IMR-90 (cell line): ENCODE measurements around the gene LSM12. TPM values are rescaled to one million over a fixed set of nuclear protein-coding genes. Genes with fewer than 3 reads are reported as not detected.
A peak's percentile ranks its signal among the peaks of the same experiment; 100 is the strongest.

Experiments used
- ATAC-seq: fragments of 200-7000 bp; cut with Tn5 transposase; 2 replicates; pipeline ENCODE4 v1.9.1; 2020; ENCODE audit warnings: low read depth, mild to moderate bottlenecking, moderate library complexity
- BruUV-seq: library from RNA; stranded (reverse); fragments of 400-500 nt; replicated peaks from 2 replicates; lab custom pipeline; 2021; lab: Mats Ljungman, UMichigan
- CTCF ChIA-PET: fragments of 300-600 bp; formaldehyde crosslinking; extraction: SDS; loops from one replicate; lab custom pipeline; 2021; ENCODE audit warnings: antibody characterized with exemption; lab: Yijun Ruan, JAX
- POLR2A ChIA-PET: fragments of 300-600 bp; sonication (Branson Sonifier 250); formaldehyde crosslinking; loops from one replicate; lab custom pipeline; 2022; ENCODE audit warnings: antibody characterized with exemption; ENCODE audit not compliant: unreplicated experiment; lab: Charles Lee
- DNase-seq: peaks from one replicate; pipeline ENCODE4 v3.0.0; 2013
- H2AFZ ChIP-seq: replicated peaks from 2 replicates; pipeline ENCODE3; 2013; ENCODE audit warnings: low read length, mild to moderate bottlenecking; ENCODE audit not compliant: poor library complexity
- H2AK5ac ChIP-seq: 2 replicates; pipeline ENCODE4 v1.6.1; 2013; ENCODE audit warnings: low read depth, low read length, inconsistent platforms
- H2AK9ac ChIP-seq: replicated peaks from 2 replicates; pipeline ENCODE3; 2013; ENCODE audit warnings: mild to moderate bottlenecking, low read depth, low read length, moderate library complexity; ENCODE audit not compliant: poor library complexity
- H2BK120ac ChIP-seq: 2 replicates; pipeline ENCODE4 v1.6.1; 2013; ENCODE audit warnings: low read depth, low read length, inconsistent platforms
- H2BK15ac ChIP-seq: 3 replicates; pipeline ENCODE4 v1.6.1; 2013; ENCODE audit warnings: low read depth, low read length, inconsistent platforms
- H2BK20ac ChIP-seq: 2 replicates; pipeline ENCODE4 v1.6.1; 2013; ENCODE audit warnings: low read depth, mild to moderate bottlenecking, inconsistent platforms, low read length, moderate library complexity
- H2BK5ac ChIP-seq: 2 replicates; pipeline ENCODE4 v1.6.1; 2013; ENCODE audit warnings: mild to moderate bottlenecking, low read depth, low read length, inconsistent platforms; ENCODE audit not compliant: poor library complexity, severe bottlenecking
- H3K14ac ChIP-seq: replicated peaks from 2 replicates; pipeline ENCODE4 v1.6.1; 2013; ENCODE audit warnings: low read depth, low read length, inconsistent platforms
- H3K18ac ChIP-seq: 2 replicates; pipeline ENCODE4 v1.6.1; 2013; ENCODE audit warnings: low read depth, low read length, control low read depth
- H3K23ac ChIP-seq: 2 replicates; pipeline ENCODE4 v1.6.1; 2013; ENCODE audit warnings: low read depth, low read length, inconsistent platforms
- H3K27ac ChIP-seq: 2 replicates; pipeline ENCODE4 v1.5.1; 2013; ENCODE audit warnings: mild to moderate bottlenecking, control low read depth, low read length; ENCODE audit not compliant: insufficient read depth
- H3K27me3 ChIP-seq: 2 replicates; pipeline ENCODE4 v1.6.1; 2013; ENCODE audit warnings: low read length; ENCODE audit not compliant: control insufficient read depth, insufficient read depth
- H3K36me3 ChIP-seq: 2 replicates; pipeline ENCODE4 v1.6.1; 2013; ENCODE audit warnings: low read length, mixed read lengths; ENCODE audit not compliant: control insufficient read depth, insufficient read depth
- H3K4ac ChIP-seq: 2 replicates; pipeline ENCODE4 v1.6.1; 2013; ENCODE audit warnings: low read depth, low read length, inconsistent platforms
- H3K4me1 ChIP-seq: 2 replicates; pipeline ENCODE4 v1.6.1; 2013; ENCODE audit warnings: low read length, mixed read lengths; ENCODE audit not compliant: control insufficient read depth, insufficient read depth
- H3K4me2 ChIP-seq: 2 replicates; pipeline ENCODE4 v1.6.1; 2013; ENCODE audit warnings: low read depth, mild to moderate bottlenecking, control low read depth, low read length, moderate library complexity
- H3K4me3 ChIP-seq: 2 replicates; pipeline ENCODE4 v1.5.1; 2013; ENCODE audit warnings: low read depth, mild to moderate bottlenecking, control low read depth, low read length, moderate library complexity; ENCODE audit not compliant: insufficient read depth
- H3K56ac ChIP-seq: 2 replicates; pipeline ENCODE4 v1.6.1; 2013; ENCODE audit warnings: low read length, inconsistent platforms; ENCODE audit not compliant: insufficient read depth; ENCODE audit errors: extremely low read depth
- H3K79me1 ChIP-seq, 2 experiments: 2 replicates each; pipeline ENCODE4 v1.6.1; 2013; ENCODE audit warnings: low read length in 2 of 2, inconsistent platforms in 1 of 2, low read depth in 1 of 2
- H3K9ac ChIP-seq: 2 replicates; pipeline ENCODE4 v1.6.1; 2013; ENCODE audit warnings: low read depth, low read length, control low read depth
- H3K9me1 ChIP-seq: 2 replicates; pipeline ENCODE4 v1.6.1; 2013; ENCODE audit warnings: low read length, inconsistent platforms; ENCODE audit not compliant: insufficient read depth
- H3K9me3 ChIP-seq: 2 replicates; pipeline ENCODE4 v1.6.1; 2013; ENCODE audit warnings: low read length; ENCODE audit not compliant: control insufficient read depth, insufficient read depth
- H4K20me1 ChIP-seq: 2 replicates; pipeline ENCODE4 v1.6.1; 2013; ENCODE audit warnings: low read length, inconsistent platforms; ENCODE audit not compliant: insufficient read depth
- H4K5ac ChIP-seq: 2 replicates; pipeline ENCODE4 v1.6.1; 2013; ENCODE audit warnings: mild to moderate bottlenecking, low read depth, low read length, control low read depth
- H4K8ac ChIP-seq, 2 experiments: 2 replicates each; pipeline ENCODE4 v1.6.1; 2013; ENCODE audit warnings: low read depth in 2 of 2, low read length in 2 of 2, control low read depth in 1 of 2, inconsistent platforms in 1 of 2
- H4K91ac ChIP-seq: 2 replicates; pipeline ENCODE4 v1.6.1; 2013; ENCODE audit warnings: low read depth, low read length, inconsistent platforms; ENCODE audit not compliant: insufficient read depth
- CEBPB ChIP-seq: IDR thresholded peaks from 2 replicates; pipeline ENCODE4 v1.6.1; 2012; ENCODE audit warnings: low read depth, low read length, improper control_type of control experiment
- CHD1 ChIP-seq: IDR thresholded peaks from 2 replicates; pipeline ENCODE4 v1.6.1; 2012; ENCODE audit warnings: low read depth, low read length, improper control_type of control experiment
- ELK1 ChIP-seq: fragments of 150-350 bp; IDR thresholded peaks from 2 replicates; pipeline ENCODE4 v1.6.1; 2016; ENCODE audit warnings: low read depth, mild to moderate bottlenecking, low read length, moderate library complexity, borderline replicate concordance
- MAZ ChIP-seq: IDR thresholded peaks from 2 replicates; pipeline ENCODE4 v1.6.1; 2012; ENCODE audit warnings: low read depth, mild to moderate bottlenecking, low read length, improper control_type of control experiment, moderate library complexity, borderline replicate concordance
- MXI1 ChIP-seq: IDR thresholded peaks from 2 replicates; pipeline ENCODE4 v1.6.1; 2012; ENCODE audit warnings: low read depth, mild to moderate bottlenecking, low read length, moderate library complexity, borderline replicate concordance
- RAD21 ChIP-seq: IDR thresholded peaks from 2 replicates; pipeline ENCODE4 v1.6.1; 2012; ENCODE audit warnings: low read length, improper control_type of control experiment
- RCOR1 ChIP-seq: IDR thresholded peaks from 2 replicates; pipeline ENCODE4 v1.6.1; 2012; ENCODE audit warnings: mild to moderate bottlenecking, low read length, improper control_type of control experiment; ENCODE audit not compliant: insufficient replicate concordance
- SMC3 ChIP-seq: fragments of 150-350 bp; IDR thresholded peaks from 2 replicates; pipeline ENCODE4 v1.6.1; 2016; ENCODE audit warnings: low read depth, mild to moderate bottlenecking, antibody characterized with exemption, low read length, moderate library complexity
- USF2 ChIP-seq: fragments of 150-350 bp; IDR thresholded peaks from 2 replicates; pipeline ENCODE4 v1.6.1; 2017; ENCODE audit warnings: mild to moderate bottlenecking, antibody characterized with exemption, low read length, low read depth
- WGBS, 2 experiments: methylation state at CpG; one replicate each; pipeline versions ENCODE4 v1.1.5 to v1.1.7; 2013; ENCODE audit warnings: missing lambda C conversion rate in 2 of 2; ENCODE audit not compliant: insufficient read length in 1 of 2; ENCODE audit errors: extremely low coverage in 2 of 2; 5-methylcytosine and 5-hydroxymethylcytosine counted together
- dilution Hi-C: fragments of 300-500 bp; cut with HindIII; formaldehyde crosslinking; loops from one replicate; pipeline ENCODE4 v1.14.3; 2018; ENCODE audit warnings: low sequenced_read_pairs; ENCODE audit not compliant: unreplicated experiment
- in situ Hi-C: fragments of 300-500 bp; cut with MboI; formaldehyde crosslinking; loops from 3 replicates; pipeline ENCODE4 v1.14.3; 2019; ENCODE audit warnings: low sequenced_read_pairs, inconsistent platforms, mixed read lengths
- intact Hi-C: fragments of 100-400 bp; cut with micrococcal nuclease; formaldehyde crosslinking; loops from 2 replicates; pipeline ENCODE4 v1.10.0; 2022
- polyA plus RNA-seq, 3 experiments: library from polyadenylated mRNA; depleted of rRNA; stranded (reverse); fragments of >200 nt; gene quantifications; 2 replicates each; pipeline ENCODE4 v1.2.3, GENCODE V29; 2012; ENCODE audit warnings: low replicate concordance in 1 of 3
- total RNA-seq: library from RNA; depleted of rRNA; stranded (reverse); fragments of >200 nt; gene quantifications from 2 replicates; pipeline ENCODE4 v1.2.3, GENCODE V29; 2012
- TF ChIP-seq, protein P1 (sequence below): conservative IDR thresholded peaks from 2 replicates; pipeline ENCODE4 v1.5.1; 2012; ENCODE audit warnings: mild to moderate bottlenecking, low read depth, low read length, improper control_type of control experiment

LSM12 gene
- total and polyA plus RNA-seq, 2 of the 4 experiments (the other 2 are of a cell fraction) = 38.0 to 41.0 TPM

GRCh38 chr17:44000141-44000860, 66.2 kb downstream of the LSM12 start:
- H3K4me3 ChIP-seq = no peak overlapping the region
- ChIA-PET CTCF (no interaction called here), POLR2A (interaction anchor here (0.6 kb wide), 1 partner anchor 57 kb away, joined by 8 read pairs; no protein-coding TSS in a partner anchor)
- H2BK120ac ChIP-seq = no peak overlapping the region
- no peaks in the 10 kb centered on the region for H3K9me3 ChIP-seq
- H2AFZ ChIP-seq = no peak overlapping the region
- no peak overlapping the region for H2BK20ac ChIP-seq
- H3K4me2 ChIP-seq = no peak overlapping the region
- 86% methylated on average over 1 of the region's 12 CpGs; no CpG with 5 or more reads in 1 of the 2 experiments for WGBS, 2 experiments
- intact Hi-C loops = no loop called here
- BruUV-seq = no TSS peak
- no peak overlapping the region for H3K56ac ChIP-seq
- peak overlapping the region; percentile 49 for H2AK9ac ChIP-seq
- H3K9me1 ChIP-seq = peaks cover 6% of the 10 kb centered on the region
- no peak overlapping the region for H2BK15ac ChIP-seq
- H3K36me3 ChIP-seq = no peaks in the 10 kb centered on the region
- H4K20me1 ChIP-seq = no peaks in the 10 kb centered on the region
- H3K18ac ChIP-seq = no peak overlapping the region
- in situ Hi-C loops = loop anchor here (5.0 kb wide), 1 partner anchor 58 kb away; the partner anchor contains the start of gene PPY
- no peak overlapping the region; the same call in 1 of the 2 replicates for H3K23ac ChIP-seq
- H3K9ac ChIP-seq = no peak overlapping the region
- no peak overlapping the region for H4K5ac ChIP-seq
- TF ChIP-seq USF2 = no peak
- TF ChIP-seq MXI1 = no peak
- TF ChIP-seq ELK1 = no peak
- TF ChIP-seq, protein P1, sequence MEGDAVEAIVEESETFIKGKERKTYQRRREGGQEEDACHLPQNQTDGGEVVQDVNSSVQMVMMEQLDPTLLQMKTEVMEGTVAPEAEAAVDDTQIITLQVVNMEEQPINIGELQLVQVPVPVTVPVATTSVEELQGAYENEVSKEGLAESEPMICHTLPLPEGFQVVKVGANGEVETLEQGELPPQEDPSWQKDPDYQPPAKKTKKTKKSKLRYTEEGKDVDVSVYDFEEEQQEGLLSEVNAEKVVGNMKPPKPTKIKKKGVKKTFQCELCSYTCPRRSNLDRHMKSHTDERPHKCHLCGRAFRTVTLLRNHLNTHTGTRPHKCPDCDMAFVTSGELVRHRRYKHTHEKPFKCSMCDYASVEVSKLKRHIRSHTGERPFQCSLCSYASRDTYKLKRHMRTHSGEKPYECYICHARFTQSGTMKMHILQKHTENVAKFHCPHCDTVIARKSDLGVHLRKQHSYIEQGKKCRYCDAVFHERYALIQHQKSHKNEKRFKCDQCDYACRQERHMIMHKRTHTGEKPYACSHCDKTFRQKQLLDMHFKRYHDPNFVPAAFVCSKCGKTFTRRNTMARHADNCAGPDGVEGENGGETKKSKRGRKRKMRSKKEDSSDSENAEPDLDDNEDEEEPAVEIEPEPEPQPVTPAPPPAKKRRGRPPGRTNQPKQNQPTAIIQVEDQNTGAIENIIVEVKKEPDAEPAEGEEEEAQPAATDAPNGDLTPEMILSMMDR = no peak
- TF ChIP-seq MAZ = no peak
- TF ChIP-seq SMC3 = no peak
- TF ChIP-seq RCOR1 = no peak
- TF ChIP-seq CHD1 = no peak
- no peak for TF ChIP-seq CEBPB
- TF ChIP-seq RAD21 = no peak
- peaks cover 4% of the 10 kb centered on the region for H3K4me1 ChIP-seq
- DNase-seq (no peak), ATAC-seq (no peak)
- H2AK5ac ChIP-seq = no peak overlapping the region
- H2BK5ac ChIP-seq = no peak overlapping the region
- dilution Hi-C loops = no loop called here
- H4K91ac ChIP-seq = no peak overlapping the region
- peaks cover 7% of the 10 kb centered on the region for H3K27me3 ChIP-seq
- no peak overlapping the region for H4K8ac ChIP-seq
- H3K27ac ChIP-seq = no peak overlapping the region
- no peak overlapping the region for H3K14ac ChIP-seq
- H3K79me1 ChIP-seq = no peaks in the 10 kb centered on the region
- no peak overlapping the region for H3K4ac ChIP-seq
